Cardiac fibroblast (primary cell): ENCODE measurements around the gene TNMD.
A peak's percentile ranks its signal among the peaks of the same experiment; 100 is the strongest.

ENCODE experiments used
- DNase-seq, 2 donors: peaks; one replicate each; pipeline versions ENCODE4 v3.0.0 to v3.0.0-alpha.2; 2010; ENCODE audit warnings: low read depth in 2 of 2
- H3K4me3 ChIP-seq, 2 donors: replicated peaks in 1 of 2; 1 replicate in 1 of 2; 2 replicates in 1 of 2; pipeline ENCODE4 v1.5.1; 2011; ENCODE audit warnings: low read depth in 2 of 2, low read length in 2 of 2, mild to moderate bottlenecking in 2 of 2, moderate library complexity in 1 of 2
- TF ChIP-seq, protein P1 (sequence below): IDR thresholded peaks from one replicate; pipeline ENCODE4 v1.5.1; 2011; ENCODE audit warnings: low read depth, mild to moderate bottlenecking, low read length, inconsistent platforms

Gene TNMD

DNA sequence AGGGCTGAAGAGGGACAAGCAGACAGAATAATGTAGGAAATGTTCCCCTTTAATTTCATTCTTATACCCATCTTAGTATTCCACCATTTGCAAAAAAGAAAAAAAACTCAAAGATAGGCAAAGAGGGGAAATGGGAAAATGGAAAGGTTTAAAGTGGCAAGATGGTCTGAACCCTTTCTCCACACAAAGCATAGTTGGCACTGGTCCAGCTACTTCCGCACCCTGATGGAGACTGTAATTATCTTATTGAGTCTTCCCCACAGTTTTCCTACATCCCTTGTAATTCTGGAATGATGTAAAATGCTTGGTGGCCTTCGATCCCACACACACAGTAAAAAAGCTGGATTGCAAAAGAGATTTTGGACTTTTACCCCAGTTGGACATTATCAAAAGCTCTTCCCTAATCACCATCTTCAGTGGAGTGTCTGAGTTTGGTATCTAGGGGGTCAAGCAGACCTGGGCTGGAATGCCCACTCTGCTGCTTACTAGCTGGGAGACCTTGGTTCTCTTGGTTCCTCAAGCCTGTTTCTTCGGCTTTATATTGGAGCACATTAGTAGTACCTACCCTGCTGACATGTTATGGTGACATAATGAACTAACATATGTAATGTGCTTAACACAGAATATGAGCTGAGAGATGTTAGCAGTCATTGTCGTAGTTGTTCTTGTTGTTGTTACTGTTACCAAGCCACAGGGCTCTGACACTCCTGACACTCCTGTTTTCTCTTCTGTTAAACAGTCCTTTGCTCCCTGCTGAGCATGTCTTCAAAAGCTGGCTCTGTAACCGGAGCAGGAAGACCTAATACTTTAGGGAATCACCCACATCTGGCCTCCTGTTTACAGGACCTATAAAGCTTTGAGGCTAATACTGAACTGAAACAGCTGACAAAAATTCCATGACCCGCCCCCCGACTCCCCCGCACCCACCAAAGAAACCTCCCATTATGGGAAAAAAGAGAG lies 64.0 kb downstream of the TNMD start:
- TF ChIP-seq, protein P1, sequence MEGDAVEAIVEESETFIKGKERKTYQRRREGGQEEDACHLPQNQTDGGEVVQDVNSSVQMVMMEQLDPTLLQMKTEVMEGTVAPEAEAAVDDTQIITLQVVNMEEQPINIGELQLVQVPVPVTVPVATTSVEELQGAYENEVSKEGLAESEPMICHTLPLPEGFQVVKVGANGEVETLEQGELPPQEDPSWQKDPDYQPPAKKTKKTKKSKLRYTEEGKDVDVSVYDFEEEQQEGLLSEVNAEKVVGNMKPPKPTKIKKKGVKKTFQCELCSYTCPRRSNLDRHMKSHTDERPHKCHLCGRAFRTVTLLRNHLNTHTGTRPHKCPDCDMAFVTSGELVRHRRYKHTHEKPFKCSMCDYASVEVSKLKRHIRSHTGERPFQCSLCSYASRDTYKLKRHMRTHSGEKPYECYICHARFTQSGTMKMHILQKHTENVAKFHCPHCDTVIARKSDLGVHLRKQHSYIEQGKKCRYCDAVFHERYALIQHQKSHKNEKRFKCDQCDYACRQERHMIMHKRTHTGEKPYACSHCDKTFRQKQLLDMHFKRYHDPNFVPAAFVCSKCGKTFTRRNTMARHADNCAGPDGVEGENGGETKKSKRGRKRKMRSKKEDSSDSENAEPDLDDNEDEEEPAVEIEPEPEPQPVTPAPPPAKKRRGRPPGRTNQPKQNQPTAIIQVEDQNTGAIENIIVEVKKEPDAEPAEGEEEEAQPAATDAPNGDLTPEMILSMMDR: no peak
- H3K4me3 ChIP-seq: peak overlapping the region in 1 of 2 donors; percentile 21
- peak; percentile 79 to 87 for DNase-seq
